GM10266 (cell line): ENCODE results near the gene DNM3.

ENCODE experiments used
- DNase-seq: peaks from one replicate; pipeline ENCODE4 v3.0.0; 2012; ENCODE audit errors: extremely low spot score
- TF ChIP-seq, protein P1 (sequence below): IDR thresholded peaks from 2 replicates; pipeline ENCODE4 v1.5.1; 2012; ENCODE audit warnings: mild to moderate bottlenecking, low read depth; ENCODE audit not compliant: control insufficient read depth, insufficient read depth; ENCODE audit errors: missing control alignments

The DNM3 gene

GRCh38 chr1:172323686-172324085 lies 482.4 kb downstream of the DNM3 start:
- TF ChIP-seq, protein P1, sequence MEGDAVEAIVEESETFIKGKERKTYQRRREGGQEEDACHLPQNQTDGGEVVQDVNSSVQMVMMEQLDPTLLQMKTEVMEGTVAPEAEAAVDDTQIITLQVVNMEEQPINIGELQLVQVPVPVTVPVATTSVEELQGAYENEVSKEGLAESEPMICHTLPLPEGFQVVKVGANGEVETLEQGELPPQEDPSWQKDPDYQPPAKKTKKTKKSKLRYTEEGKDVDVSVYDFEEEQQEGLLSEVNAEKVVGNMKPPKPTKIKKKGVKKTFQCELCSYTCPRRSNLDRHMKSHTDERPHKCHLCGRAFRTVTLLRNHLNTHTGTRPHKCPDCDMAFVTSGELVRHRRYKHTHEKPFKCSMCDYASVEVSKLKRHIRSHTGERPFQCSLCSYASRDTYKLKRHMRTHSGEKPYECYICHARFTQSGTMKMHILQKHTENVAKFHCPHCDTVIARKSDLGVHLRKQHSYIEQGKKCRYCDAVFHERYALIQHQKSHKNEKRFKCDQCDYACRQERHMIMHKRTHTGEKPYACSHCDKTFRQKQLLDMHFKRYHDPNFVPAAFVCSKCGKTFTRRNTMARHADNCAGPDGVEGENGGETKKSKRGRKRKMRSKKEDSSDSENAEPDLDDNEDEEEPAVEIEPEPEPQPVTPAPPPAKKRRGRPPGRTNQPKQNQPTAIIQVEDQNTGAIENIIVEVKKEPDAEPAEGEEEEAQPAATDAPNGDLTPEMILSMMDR = no peak
- DNase-seq = no peak

DNA sequence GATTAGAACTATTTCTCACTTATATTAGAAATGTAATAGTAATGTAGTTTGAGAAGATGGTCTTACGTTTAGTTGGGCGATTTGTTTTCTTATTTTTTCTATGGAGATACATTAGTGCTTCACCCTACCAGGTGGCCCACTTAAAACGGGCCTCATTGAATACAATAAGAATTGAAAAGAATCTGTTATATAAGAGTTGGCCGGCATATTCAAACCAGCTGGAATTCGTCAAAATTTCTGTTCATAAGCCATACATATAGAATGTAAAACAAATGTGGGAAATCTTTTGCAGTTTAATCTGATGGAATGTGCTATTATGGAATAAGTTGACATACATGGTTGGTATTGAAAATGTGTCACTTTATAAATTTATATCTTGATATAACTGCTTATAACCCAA lies 482.8 kb downstream of the DNM3 start:
- TF ChIP-seq, protein P1 = no peak
- DNase-seq = no peak

DNA sequence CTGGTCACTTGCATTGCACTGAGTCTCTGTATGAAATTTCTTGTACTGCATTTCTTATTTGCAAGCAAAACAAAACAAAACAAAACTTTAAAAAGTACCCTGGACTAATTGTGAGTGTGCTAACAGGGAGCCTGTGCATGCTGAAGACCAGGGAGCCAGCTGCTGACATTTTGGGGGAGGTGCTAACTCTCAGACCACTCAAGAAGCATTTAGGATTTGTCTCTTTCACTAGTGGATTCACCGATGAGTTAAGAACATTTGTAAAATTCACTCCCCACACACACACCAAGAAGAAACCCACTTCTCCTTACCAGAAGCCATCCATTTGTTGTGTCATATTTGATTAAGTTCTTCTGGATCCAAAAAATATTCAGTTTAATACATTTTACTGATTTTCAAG lies 483.5 kb downstream of the DNM3 start:
- TF ChIP-seq, protein P1 = no peak

DNA sequence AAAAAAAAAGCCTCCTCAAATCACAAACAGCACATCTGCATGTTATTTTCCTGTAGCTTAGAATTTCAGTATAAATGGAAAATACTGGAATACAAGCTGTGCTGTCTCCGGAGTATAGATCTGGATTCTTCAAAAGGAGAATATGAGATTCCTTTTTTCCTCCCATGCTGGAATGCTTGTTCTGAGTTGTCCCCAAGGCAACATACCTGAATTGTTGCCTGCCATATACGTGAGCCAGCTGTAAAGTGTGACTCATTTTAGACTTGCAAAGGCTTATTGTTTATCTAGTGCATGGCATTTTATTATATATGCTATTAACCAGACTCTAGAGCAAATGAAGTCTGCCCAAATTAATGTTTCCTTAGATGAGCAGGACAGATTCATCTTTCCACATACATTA lies 484.2 kb downstream of the DNM3 start:
- TF ChIP-seq, protein P1 = no peak
- DNase-seq = no peak

More for the DNA sequence above, 483.5 kb downstream of the DNM3 start:
- DNase-seq = no peak

DNA sequence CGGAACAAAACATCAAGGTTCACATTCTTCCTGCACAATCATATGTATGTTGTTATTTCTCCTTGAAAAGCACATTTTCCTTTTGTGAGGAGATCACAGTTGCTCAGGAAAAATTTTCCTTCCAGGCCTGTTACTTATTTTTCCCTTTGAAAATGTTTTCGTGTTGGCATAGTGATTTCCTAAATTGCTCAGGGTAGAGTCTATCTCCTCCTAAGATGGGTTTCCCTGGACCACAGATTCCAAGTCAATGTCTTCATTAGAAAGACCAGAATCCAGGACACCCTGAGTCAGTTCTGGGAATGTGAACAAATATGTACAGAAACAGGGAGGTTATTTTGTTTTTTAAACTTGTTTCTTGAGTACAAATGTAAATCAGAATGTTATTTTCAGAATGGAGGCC lies 484.8 kb downstream of the DNM3 start:
- no peak for DNase-seq

GRCh38 chr1:172328266-172328665 lies 487.0 kb downstream of the DNM3 start:
- DNase-seq = no peak
- TF ChIP-seq, protein P1 = no peak

More for the DNA sequence above, 484.8 kb downstream of the DNM3 start:
- TF ChIP-seq, protein P1 = no peak

DNA sequence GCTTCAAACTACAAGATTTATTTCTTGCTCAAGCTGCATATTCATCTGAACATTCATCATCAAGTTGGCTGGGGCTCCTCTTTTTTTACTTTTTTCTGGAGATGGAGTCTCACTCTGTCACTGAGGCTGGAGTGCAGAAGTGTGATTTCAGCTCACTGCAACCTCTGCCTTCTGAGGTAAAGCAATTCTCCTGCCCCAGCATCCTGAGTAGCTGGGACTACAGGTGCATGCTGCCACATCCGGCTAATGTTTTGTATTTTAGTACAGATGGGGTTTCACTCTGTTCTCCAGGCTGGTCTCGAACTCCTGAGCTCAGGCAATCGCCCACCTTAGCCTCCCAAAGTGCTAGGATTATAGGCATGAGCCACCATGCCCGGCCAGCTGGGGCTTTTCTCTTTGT lies 490.9 kb downstream of the DNM3 start:
- TF ChIP-seq, protein P1 = no peak
- DNase-seq = no peak
